PC-3 (cell line): ENCODE results near the gene NFATC2IP.

Experiments used
- CTCF ChIP-seq: fragments of 300-600 bp; sonication (generic); conservative IDR thresholded peaks from 2 replicates; pipeline ENCODE4 v1.5.1; 2017; ENCODE audit warnings: antibody characterized with exemption, low read depth, mild to moderate bottlenecking, low read length
- EZH2 ChIP-seq: fragments of 300-600 bp; sonication (generic); IDR thresholded peaks from one replicate; pipeline ENCODE4 v1.6.1; 2017; ENCODE audit warnings: antibody characterized with exemption, mild to moderate bottlenecking, low read length; ENCODE audit not compliant: unreplicated experiment
- EZH2phosphoT487 ChIP-seq: fragments of 300-600 bp; sonication (generic); IDR thresholded peaks from 2 replicates; pipeline ENCODE4 v1.6.1; 2018; ENCODE audit warnings: mild to moderate bottlenecking, antibody characterized with exemption, low read length, borderline replicate concordance

- TF ChIP-seq CTCF (no peak), EZH2phosphoT487 (no peak), EZH2 (no peak)
Measured at GRCh38 chr16:29009050-29009837, 58.5 kb downstream of the NFATC2IP start.
